GM21723 (cell line): Measurements from ENCODE around the gene CDH22.

Experiments
- ATAC-seq: cut with Tn5 transposase; IDR thresholded peaks from one replicate; pipeline ENCODE4 v1.9.1; 2021; ENCODE audit warnings: mild to moderate bottlenecking, moderate library complexity; ENCODE audit not compliant: unreplicated experiment

The CDH22 gene

DNA sequence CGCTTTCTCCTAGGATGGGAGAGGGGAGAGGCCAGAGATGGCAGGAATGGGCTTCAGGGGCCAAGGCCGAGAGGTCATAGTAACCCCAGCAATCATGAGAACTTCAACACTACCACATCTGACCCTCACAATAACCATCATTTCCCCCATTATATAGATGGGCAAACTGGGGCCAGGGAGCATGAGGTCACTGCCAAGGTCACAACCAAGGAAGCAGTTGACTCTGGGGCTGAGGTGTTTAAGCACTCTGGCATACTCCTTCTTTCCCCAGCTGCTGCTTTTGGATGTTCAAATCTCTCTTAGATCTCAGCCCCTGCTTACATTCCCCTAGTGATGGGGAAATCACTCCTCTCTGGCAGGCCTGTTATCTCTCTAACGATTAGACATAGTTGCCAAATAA is 39.6 kb downstream of the CDH22 start:
- no peak for ATAC-seq

DNA sequence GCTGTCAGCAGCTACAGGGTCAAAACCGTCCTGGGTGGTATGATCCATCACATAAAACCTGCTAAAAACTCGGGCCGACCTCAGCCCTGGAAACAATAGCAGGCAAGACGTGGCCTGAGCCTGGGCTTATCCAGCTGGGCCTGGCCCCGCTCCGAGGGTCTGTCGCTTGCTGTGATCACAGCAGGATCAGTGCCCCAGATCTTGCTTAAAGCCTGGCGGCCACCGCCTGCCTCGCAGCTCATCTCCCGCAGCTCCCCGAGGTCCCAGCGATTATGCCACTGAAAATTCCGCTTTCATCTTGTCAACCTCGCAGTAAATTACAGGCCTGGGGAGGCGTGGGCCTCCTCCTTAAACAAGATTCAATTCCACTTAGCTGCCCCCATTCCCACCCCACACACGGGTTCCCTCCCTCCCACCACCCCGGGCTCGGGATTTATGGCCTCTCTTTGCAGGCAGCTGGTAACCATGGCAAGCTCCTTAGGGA is 40.1 kb downstream of the CDH22 start:
- no peak for ATAC-seq

GRCh38 chr20:46267108-46268105 is 40.9 kb downstream of the CDH22 start:
- no peak for ATAC-seq

- no peak for ATAC-seq
Measured at GRCh38 chr20:46265539-46265938, 42.8 kb downstream of the CDH22 start.

GRCh38 chr20:46264391-46265266 is 43.7 kb downstream of the CDH22 start:
- ATAC-seq: no peak

DNA sequence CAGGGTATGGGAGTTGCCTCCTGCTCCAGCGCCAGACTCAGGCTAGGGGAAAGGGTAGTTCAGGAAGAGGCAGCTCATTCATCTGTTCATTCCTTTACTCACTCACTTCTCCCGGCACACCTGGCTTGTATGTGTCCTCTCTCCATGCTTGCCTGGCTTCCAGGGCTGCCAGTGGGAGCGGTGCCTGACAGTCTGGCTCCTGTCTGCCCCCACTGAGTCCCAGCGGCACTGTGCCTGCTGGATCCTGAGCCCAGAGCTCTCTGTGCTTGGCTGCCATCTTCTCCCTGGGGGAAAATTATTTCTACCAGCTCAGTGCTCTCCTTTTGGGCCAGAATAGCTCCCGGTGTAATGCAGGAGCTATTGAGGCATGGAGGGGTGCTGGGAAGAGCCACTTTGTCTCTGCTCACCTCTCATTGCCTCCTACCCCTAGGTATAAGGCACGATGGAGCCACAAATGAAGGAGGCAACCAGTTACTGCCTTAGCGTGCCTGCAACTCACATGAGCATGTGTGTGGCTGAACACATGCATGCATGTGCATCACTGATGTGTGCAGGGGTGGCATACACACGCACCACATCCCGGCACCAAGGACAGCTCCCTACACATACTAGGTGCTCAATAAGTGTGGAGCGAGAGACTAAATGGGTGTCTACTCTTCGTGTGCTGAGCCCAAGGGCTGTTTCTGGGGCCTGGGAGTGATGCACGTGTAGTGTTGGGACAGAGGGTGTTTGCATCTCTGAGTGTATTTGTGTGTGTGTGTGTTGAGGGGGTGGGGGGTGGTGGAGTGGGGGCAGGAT is 46.6 kb downstream of the CDH22 start:
- ATAC-seq: no peak

- no peak for ATAC-seq
Measured at GRCh38 chr20:46260936-46261454, 47.3 kb downstream of the CDH22 start.

GRCh38 chr20:46260480-46260879 is 47.8 kb downstream of the CDH22 start:
- ATAC-seq: no peak

DNA sequence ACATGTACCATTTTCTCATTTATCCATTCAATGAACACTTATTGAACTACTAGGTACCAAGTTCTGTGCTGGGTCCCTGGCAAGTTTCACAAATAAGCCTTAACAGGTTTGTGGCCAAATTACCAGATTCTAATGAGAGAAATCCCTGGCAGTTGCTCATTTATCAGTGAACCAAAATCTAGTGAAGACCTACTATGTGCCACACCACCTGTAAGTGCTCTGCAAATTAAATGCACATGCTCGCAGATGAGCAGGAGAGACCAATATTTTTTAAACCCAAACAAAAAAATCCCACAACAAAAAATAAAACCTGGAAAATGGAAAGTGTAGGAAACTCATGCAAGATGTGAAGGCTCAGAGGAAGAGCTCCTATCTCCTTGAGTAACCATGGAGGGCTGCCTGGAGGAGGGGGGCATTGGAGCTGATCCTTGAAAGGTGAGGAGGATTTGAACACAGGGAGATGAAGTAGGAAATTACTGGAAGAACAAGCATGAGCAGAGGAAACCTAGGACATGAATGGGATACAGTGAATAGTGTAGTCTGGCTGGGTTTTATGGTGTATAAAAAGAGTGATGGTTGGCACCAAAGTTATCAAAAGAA is 48.9 kb downstream of the CDH22 start:
- ATAC-seq: no peak

- no peak for ATAC-seq
Measured at GRCh38 chr20:46257887-46258286, 50.4 kb downstream of the CDH22 start.

DNA sequence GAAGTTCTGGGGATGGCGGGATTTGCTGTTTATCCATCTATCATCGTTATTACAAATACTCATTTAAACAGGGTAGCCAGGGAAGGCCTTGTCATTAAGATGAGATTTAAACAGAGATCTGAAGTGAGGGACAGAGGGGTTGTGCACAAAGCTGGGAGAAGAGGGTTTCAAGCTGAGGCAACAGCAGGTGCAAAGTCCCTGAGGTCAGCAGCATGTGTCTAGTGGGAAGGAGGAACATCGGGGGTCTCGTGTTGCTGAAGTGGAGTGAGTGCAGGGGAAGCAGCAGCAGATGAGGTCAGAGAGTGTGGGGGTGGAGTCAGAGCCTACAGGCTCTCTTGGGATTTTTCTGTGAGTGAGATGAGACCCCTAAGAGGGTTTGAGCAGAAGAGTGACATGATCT is 52.0 kb downstream of the CDH22 start:
- no peak for ATAC-seq

DNA sequence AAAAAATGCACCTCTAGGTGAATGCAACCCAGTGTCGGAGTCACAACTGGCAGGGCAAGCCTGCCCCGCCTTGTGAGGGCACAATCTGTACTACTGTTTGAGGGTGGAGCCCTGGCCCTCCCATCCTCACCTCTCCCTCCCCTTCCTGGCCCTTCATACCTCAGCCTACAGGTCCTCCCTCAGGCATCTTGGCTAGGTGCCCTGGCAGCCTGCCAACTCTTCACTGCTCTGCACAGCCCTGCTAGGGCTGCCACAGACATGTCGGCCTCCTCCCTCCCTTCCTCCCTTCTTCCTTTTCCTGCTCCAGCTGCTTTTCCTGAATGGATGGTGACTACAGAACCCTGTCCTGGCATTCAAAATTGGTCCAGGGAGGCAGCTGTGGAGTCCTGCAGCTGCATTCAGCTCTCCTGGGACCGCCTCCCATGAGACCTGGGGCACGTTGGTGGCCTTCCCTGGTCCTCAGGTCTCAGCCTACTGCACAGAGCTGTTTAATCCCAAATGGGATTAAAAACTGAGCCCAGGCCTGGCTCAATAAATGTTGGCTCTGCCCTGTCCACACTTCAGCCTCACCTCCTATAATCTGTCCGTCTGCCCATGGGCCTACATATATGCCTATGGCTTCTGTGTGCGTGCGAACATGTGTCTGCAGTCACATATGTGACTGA is 52.7 kb downstream of the CDH22 start:
- no peak for ATAC-seq

GRCh38 chr20:46253391-46253790 is 54.9 kb downstream of the CDH22 start:
- no peak for ATAC-seq

DNA sequence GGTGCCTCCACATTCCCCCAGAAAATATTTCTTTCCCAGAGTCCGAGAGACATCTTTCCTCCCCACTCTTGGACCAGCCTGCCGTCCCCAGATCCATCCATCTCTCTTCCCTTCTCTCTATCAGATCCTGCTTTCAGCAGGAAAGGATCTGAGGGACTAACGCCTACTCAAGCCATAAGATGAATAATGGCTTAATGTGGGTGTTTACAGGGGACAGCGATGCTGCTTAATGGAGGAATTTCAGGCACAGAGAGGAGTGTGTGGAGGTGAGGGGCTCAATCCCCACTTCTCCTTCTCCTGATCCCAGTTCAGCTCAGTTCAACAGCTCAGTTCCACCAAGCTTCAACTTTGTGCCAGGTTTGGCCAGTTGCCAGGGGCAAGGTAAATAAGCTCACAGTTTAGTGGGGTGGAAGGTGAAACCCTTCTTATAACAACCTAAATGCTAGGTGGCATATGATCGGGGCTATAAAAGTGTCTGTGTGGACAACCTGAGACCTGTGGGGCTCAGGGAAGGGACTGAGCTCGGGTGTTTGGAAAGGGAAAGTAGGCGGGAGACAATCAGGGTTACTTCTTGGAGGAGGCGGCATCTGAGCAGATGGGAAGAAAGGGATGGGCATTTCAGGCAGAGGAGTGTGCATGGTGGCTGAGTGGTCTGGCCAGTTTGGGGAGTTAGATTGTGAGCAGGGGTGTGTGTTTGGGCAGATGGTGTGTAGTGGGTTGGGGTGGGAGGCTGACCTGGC is 55.8 kb downstream of the CDH22 start:
- no peak for ATAC-seq

DNA sequence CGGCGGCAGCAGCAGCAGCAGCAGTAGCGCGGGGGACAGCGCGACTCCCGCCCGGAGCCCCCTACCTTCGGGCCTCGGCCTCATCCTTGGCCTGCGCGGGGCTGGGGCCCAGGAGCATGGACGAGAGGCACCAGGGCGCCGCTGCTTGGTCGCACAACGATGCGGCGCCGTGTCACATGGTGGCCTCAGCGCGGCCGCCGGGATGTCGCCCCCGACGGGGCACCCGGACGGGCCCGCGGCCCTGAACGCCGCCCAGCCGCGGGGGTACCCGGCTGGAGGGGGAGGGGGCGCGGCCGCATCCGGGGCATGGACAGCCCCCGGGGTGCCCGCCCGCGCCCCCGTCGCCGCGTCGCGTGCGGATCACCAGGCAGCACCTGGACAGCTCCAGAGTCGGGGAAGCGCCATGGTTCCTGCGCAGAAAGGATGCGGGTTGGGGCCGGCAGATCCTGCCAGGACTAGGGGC is 57.1 kb downstream of the CDH22 start:
- no peak for ATAC-seq

GRCh38 chr20:46250772-46251171 is 57.5 kb downstream of the CDH22 start:
- no peak for ATAC-seq

- ATAC-seq: no peak
Measured at GRCh38 chr20:46249671-46250070, 58.6 kb downstream of the CDH22 start.

DNA sequence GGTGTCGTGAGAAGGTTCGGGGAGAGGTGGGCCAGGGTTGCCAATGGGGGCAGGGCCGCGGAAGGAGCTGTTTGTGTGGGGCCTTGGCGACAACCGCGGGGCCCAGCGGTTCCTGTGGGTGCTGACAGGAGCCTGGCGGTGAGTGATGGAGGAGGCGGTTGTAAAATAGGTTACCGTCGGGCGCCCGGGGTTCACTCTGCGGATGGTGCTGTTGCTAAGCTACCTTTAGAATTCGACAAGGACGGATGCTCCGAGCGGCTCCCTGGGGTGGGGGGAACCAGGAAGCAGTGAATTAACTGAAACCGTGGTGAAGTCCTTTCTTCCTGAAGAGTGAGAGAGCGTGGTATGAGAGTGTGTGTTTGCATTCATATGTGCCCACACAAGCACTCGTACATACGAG is 61.7 kb downstream of the CDH22 start:
- ATAC-seq: no peak
